HCT116 (cell line): ENCODE results near the gene ADGRG1. TPM values are rescaled to one million over a fixed set of nuclear protein-coding genes. Genes with fewer than 3 reads are reported as not detected.

Experiments used
- ATAC-seq: fragments of 200-7000 bp; cut with Tn5 transposase; 2 replicates; pipeline ENCODE4 v1.9.1; 2020; ENCODE audit warnings: mild to moderate bottlenecking, moderate library complexity
- BruUV-seq: library from RNA; stranded (reverse); fragments of 400-500 nt; replicated peaks from 2 replicates; lab custom pipeline; 2021; lab: Mats Ljungman, UMichigan
- CTCF ChIA-PET: fragments of 300-600 bp; sonication (Branson Sonifier 250); formaldehyde crosslinking; loops from one replicate; lab custom pipeline; 2021; ENCODE audit warnings: antibody characterized with exemption; lab: Charles Lee
- POLR2A ChIA-PET: fragments of 300-600, 350-600 bp; sonication (Branson Sonifier 250); formaldehyde crosslinking; loops from one replicate; lab custom pipeline; 2021; ENCODE audit warnings: antibody characterized with exemption; lab: Charles Lee
- RAD21 ChIA-PET, 2 experiments: fragments of 300-600 bp; sonication (Branson Sonifier 250); formaldehyde crosslinking; loops; one replicate each; lab custom pipeline; 2023; ENCODE audit warnings: low total read pairs in 2 of 2; ENCODE audit not compliant: uncharacterized antibody in 2 of 2, unreplicated experiment in 2 of 2, low non-redundant PET in 1 of 2; lab: Charles Lee
- DNase-seq: peaks from one replicate; pipeline ENCODE4 v3.0.0-alpha.2; 2010; ENCODE audit warnings: low read depth, low spot score
- H2AFZ ChIP-seq: fragments of 200-600 bp; shearing (Covaris generic), sonication (generic); 2 replicates; pipeline ENCODE4 v1.6.1; 2017; ENCODE audit warnings: low read depth, mixed run types, mixed read lengths, antibody characterized with exemption, low read length; ENCODE audit not compliant: poor library complexity, severe bottlenecking
- H3K27ac ChIP-seq: 2 replicates; pipeline ENCODE4 v1.5.1; 2012; ENCODE audit warnings: low read depth, low read length
- H3K27me3 ChIP-seq: fragments of 200-600 bp; sonication (generic); 2 replicates; pipeline ENCODE4 v1.6.1; 2016; ENCODE audit warnings: mixed run types, low read length, mixed read lengths; ENCODE audit not compliant: insufficient read depth
- H3K36me3 ChIP-seq, 2 experiments: fragments of 200-500 bp in 1 of 2; fragments of 200-600 bp in 1 of 2; sonication (Bioruptor generic) in 1 of 2; sonication (generic) in 1 of 2; 2 replicates each; pipeline versions ENCODE4 v1.5.1 to v1.6.1; 2014 to 2016; ENCODE audit warnings: low read length in 2 of 2, inconsistent platforms in 1 of 2, mixed read lengths in 1 of 2, mixed run types in 1 of 2; ENCODE audit not compliant: insufficient read depth in 2 of 2, control insufficient read depth in 1 of 2
- H3K4me1 ChIP-seq, 2 experiments: fragments of 200-600 bp in 1 of 2; sonication (generic) in 1 of 2; 2 replicates each; pipeline versions ENCODE4 v1.5.1 to v1.6.1; 2012 to 2017; ENCODE audit warnings: low read length in 2 of 2, inconsistent platforms in 1 of 2, mild to moderate bottlenecking in 1 of 2, mixed read lengths in 1 of 2, mixed run types in 1 of 2, moderate library complexity in 1 of 2; ENCODE audit not compliant: insufficient read depth in 2 of 2, control insufficient read depth in 1 of 2
- H3K4me2 ChIP-seq: fragments of 200-600 bp; sonication (generic); 2 replicates; pipeline ENCODE4 v1.6.1; 2017; ENCODE audit warnings: mixed run types, low read length, mixed read lengths
- H3K4me3 ChIP-seq, 2 experiments: fragments of 200-600 bp in 1 of 2; sonication (generic) in 1 of 2; replicated peaks in 1 of 2; 2 replicates each; pipeline ENCODE4 v1.5.1; 2011 to 2016; ENCODE audit warnings: low read length in 2 of 2, control low read depth in 1 of 2, low read depth in 1 of 2, mild to moderate bottlenecking in 1 of 2, mixed read lengths in 1 of 2, mixed run types in 1 of 2
- H3K79me2 ChIP-seq: fragments of 200-600 bp; sonication (generic); 2 replicates; pipeline ENCODE4 v1.6.1; 2017; ENCODE audit warnings: mild to moderate bottlenecking, mixed run types, low read length, moderate library complexity, mixed read lengths; ENCODE audit not compliant: insufficient read depth
- H3K9ac ChIP-seq: fragments of 200-600 bp; sonication (generic); 2 replicates; pipeline ENCODE4 v1.6.1; 2016; ENCODE audit warnings: low read length, mixed read lengths
- H3K9me2 ChIP-seq: fragments of 200-600 bp; sonication (generic), shearing (Covaris generic); 2 replicates; pipeline ENCODE4 v1.6.1; 2017; ENCODE audit warnings: mixed run types, mild to moderate bottlenecking, moderate library complexity; ENCODE audit not compliant: insufficient read depth
- H3K9me3 ChIP-seq, 2 experiments: fragments of 200-500 bp in 1 of 2; fragments of 200-600 bp in 1 of 2; sonication (Bioruptor generic) in 1 of 2; sonication (generic) in 1 of 2; 2 replicates each; pipeline ENCODE4 v1.6.1; 2014 to 2017; ENCODE audit warnings: low read length in 2 of 2, mixed read lengths in 2 of 2, inconsistent platforms in 1 of 2, low read depth in 1 of 2, mild to moderate bottlenecking in 1 of 2, mixed run types in 1 of 2, moderate library complexity in 1 of 2; ENCODE audit not compliant: control insufficient read depth in 1 of 2, insufficient read depth in 1 of 2
- H4K20me1 ChIP-seq: fragments of 200-600 bp; sonication (generic), shearing (Covaris generic); 2 replicates; pipeline ENCODE4 v1.6.1; 2017; ENCODE audit warnings: mixed run types, mild to moderate bottlenecking, moderate library complexity; ENCODE audit not compliant: insufficient read depth
- EGR1 ChIP-seq: IDR thresholded peaks from 2 replicates; pipeline ENCODE4 v1.6.1; 2012; ENCODE audit warnings: low read depth
- ELF1 ChIP-seq: IDR thresholded peaks from 2 replicates; pipeline ENCODE4 v1.6.1; 2012; ENCODE audit warnings: low read depth, borderline replicate concordance
- EZH2 ChIP-seq: fragments of 200-600 bp; sonication (generic); IDR thresholded peaks from 2 replicates; pipeline ENCODE4 v1.6.1; 2017; ENCODE audit warnings: antibody characterized with exemption, mixed run types
- EZH2phosphoT487 ChIP-seq: fragments of 200-600 bp; IDR thresholded peaks from 2 replicates; pipeline ENCODE4 v1.6.1; 2018; ENCODE audit warnings: antibody characterized with exemption, borderline replicate concordance
- JUND ChIP-seq: IDR thresholded peaks from 2 replicates; pipeline ENCODE4 v1.6.1; 2012
- POLR2A ChIP-seq: IDR thresholded peaks from 2 replicates; pipeline ENCODE4 v1.7.0; 2011; ENCODE audit warnings: borderline replicate concordance; ENCODE audit not compliant: insufficient read depth, insufficient read length; ENCODE audit errors: extremely low read depth
- RAD21 ChIP-seq: IDR thresholded peaks from 2 replicates; pipeline ENCODE4 v1.6.1; 2012; ENCODE audit warnings: low read depth, mild to moderate bottlenecking
- SIN3A ChIP-seq: IDR thresholded peaks from 2 replicates; pipeline ENCODE4 v1.6.1; 2012; ENCODE audit warnings: low read depth
- SP1 ChIP-seq: IDR thresholded peaks from 2 replicates; pipeline ENCODE4 v1.6.1; 2012; ENCODE audit warnings: low read depth
- SRF ChIP-seq: IDR thresholded peaks from 2 replicates; pipeline ENCODE4 v1.6.1; 2012; ENCODE audit warnings: low read depth
- TCF7L2 ChIP-seq: IDR thresholded peaks from 2 replicates; pipeline ENCODE4 v1.7.0; 2011; ENCODE audit warnings: borderline replicate concordance, inconsistent platforms; ENCODE audit not compliant: insufficient read depth, insufficient read length; ENCODE audit errors: extremely low read depth
- YY1 ChIP-seq: IDR thresholded peaks from 2 replicates; pipeline ENCODE4 v1.6.1; 2011; ENCODE audit warnings: low read length, low read depth, moderate library complexity, mild to moderate bottlenecking; ENCODE audit not compliant: insufficient replicate concordance; ENCODE audit errors: extremely low read depth
- ZBTB33 ChIP-seq: IDR thresholded peaks from 2 replicates; pipeline ENCODE4 v1.6.1; 2011; ENCODE audit warnings: mild to moderate bottlenecking, low read length, moderate library complexity; ENCODE audit not compliant: insufficient replicate concordance; ENCODE audit errors: extremely low read depth
- ZFX ChIP-seq: fragments of 450-650 bp; IDR thresholded peaks from 2 replicates; pipeline ENCODE4 v1.6.1; 2017
- ZNF274 ChIP-seq: fragments of 200-500 bp; sonication (Bioruptor generic); IDR thresholded peaks from 2 replicates; pipeline ENCODE4 v1.6.1; 2014; ENCODE audit warnings: mild to moderate bottlenecking, low read depth, low read length, inconsistent platforms
- intact Hi-C: fragments of 100-400 bp; cut with micrococcal nuclease; formaldehyde crosslinking; loops from 2 replicates; pipeline ENCODE4 v1.10.0; 2022
- total RNA-seq: library from RNA; stranded (reverse); gene quantifications from one replicate; pipeline ENCODE4 v1.2.1, GENCODE V29; 2021; ENCODE audit not compliant: unreplicated experiment
- TF ChIP-seq, protein P1 (sequence below): IDR thresholded peaks from 2 replicates; pipeline ENCODE4 v1.6.1; 2012
- TF ChIP-seq, protein P2 (sequence below): IDR thresholded peaks from 2 replicates; pipeline ENCODE4 v1.6.1; 2012; ENCODE audit warnings: low read depth

Gene ADGRG1
- total RNA-seq, 1 experiment from 2014 or later: 36.4 TPM

- ChIA-PET CTCF (no interaction called here), POLR2A (no interaction called here), RAD21 (no interaction called here)
- Histone ChIP-seq H4K20me1 (no peaks in the 10 kb centered on the region), H3K4me2 (no peak overlapping the region), H3K9me3 (no peaks in the 10 kb centered on the region), H3K4me1 (peaks cover 12 to 13% of the 10 kb centered on the region in 2 experiments), H3K36me3 (no peaks in the 10 kb centered on the region)
- no TSS peak for BruUV-seq
- intact Hi-C loops: no loop called here
- no peak for DNase-seq
- TF ChIP-seq SIN3A: no peak
- TF ChIP-seq, all 23 proteins: peak for 0
- no peak overlapping the region for H2AFZ ChIP-seq
- no peaks in the 10 kb centered on the region for H3K79me2 ChIP-seq
- H3K9ac ChIP-seq: no peak overlapping the region
- no peak for ATAC-seq
- no peaks in the 10 kb centered on the region for H3K27me3 ChIP-seq
- H3K9me2 ChIP-seq: no peaks in the 10 kb centered on the region
- H3K27ac ChIP-seq: no peak overlapping the region
- no peak overlapping the region for H3K4me3 ChIP-seq
Observed at GRCh38 chr16:57614944-57615343, 13.5 kb upstream of the ADGRG1 start.

GRCh38 chr16:57615813-57616212 lies 12.6 kb upstream of the ADGRG1 start:
- Histone ChIP-seq H3K36me3 (no peaks in the 10 kb centered on the region), H3K27me3 (no peaks in the 10 kb centered on the region), H3K9me3 (no peaks in the 10 kb centered on the region), H3K4me1 (peaks cover 15 to 21% of the 10 kb centered on the region in 2 experiments), H3K9ac (no peak overlapping the region), H3K9me2 (no peaks in the 10 kb centered on the region), H3K27ac (no peak overlapping the region), H4K20me1 (no peaks in the 10 kb centered on the region), H3K4me2 (no peak overlapping the region), H3K4me3 (no peak overlapping the region), H2AFZ (no peak overlapping the region), H3K79me2 (no peaks in the 10 kb centered on the region)
- ATAC-seq: no peak
- DNase-seq: no peak
- ChIA-PET RAD21 (no interaction called here), CTCF (no interaction called here), POLR2A (no interaction called here)
- BruUV-seq: no TSS peak
- intact Hi-C loops: no loop called here
- TF ChIP-seq SP1: no peak
- no peak for TF ChIP-seq EZH2phosphoT487
- no peak for TF ChIP-seq YY1
- TF ChIP-seq, protein P1, sequence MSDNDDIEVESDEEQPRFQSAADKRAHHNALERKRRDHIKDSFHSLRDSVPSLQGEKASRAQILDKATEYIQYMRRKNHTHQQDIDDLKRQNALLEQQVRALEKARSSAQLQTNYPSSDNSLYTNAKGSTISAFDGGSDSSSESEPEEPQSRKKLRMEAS: no peak
- TF ChIP-seq ZBTB33: no peak
- no peak for TF ChIP-seq ELF1
- TF ChIP-seq ZFX: no peak
- no peak for TF ChIP-seq SRF
- no peak for TF ChIP-seq RAD21
- TF ChIP-seq, protein P2, sequence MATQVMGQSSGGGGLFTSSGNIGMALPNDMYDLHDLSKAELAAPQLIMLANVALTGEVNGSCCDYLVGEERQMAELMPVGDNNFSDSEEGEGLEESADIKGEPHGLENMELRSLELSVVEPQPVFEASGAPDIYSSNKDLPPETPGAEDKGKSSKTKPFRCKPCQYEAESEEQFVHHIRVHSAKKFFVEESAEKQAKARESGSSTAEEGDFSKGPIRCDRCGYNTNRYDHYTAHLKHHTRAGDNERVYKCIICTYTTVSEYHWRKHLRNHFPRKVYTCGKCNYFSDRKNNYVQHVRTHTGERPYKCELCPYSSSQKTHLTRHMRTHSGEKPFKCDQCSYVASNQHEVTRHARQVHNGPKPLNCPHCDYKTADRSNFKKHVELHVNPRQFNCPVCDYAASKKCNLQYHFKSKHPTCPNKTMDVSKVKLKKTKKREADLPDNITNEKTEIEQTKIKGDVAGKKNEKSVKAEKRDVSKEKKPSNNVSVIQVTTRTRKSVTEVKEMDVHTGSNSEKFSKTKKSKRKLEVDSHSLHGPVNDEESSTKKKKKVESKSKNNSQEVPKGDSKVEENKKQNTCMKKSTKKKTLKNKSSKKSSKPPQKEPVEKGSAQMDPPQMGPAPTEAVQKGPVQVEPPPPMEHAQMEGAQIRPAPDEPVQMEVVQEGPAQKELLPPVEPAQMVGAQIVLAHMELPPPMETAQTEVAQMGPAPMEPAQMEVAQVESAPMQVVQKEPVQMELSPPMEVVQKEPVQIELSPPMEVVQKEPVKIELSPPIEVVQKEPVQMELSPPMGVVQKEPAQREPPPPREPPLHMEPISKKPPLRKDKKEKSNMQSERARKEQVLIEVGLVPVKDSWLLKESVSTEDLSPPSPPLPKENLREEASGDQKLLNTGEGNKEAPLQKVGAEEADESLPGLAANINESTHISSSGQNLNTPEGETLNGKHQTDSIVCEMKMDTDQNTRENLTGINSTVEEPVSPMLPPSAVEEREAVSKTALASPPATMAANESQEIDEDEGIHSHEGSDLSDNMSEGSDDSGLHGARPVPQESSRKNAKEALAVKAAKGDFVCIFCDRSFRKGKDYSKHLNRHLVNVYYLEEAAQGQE: no peak
- no peak for TF ChIP-seq EGR1
- no peak for TF ChIP-seq EZH2
- no peak for TF ChIP-seq ZNF274
- no peak for TF ChIP-seq SIN3A
- no peak for TF ChIP-seq POLR2A
- TF ChIP-seq TCF7L2: no peak
- no peak for TF ChIP-seq JUND
